Thyroid gland (tissue), 4 donors: ENCODE results near the gene MEAF6.

Source experiments
- CTCF ChIP-seq, 6 experiments: fragments of 200-600 bp in 3 of 6; fragments of 450-650 bp in 3 of 6; sonication (generic) in 3 of 6; IDR thresholded peaks; one replicate each; pipeline ENCODE4 v1.5.1; 2016 to 2019; ENCODE audit warnings: antibody characterized with exemption in 6 of 6, mild to moderate bottlenecking in 2 of 6, inconsistent platforms in 1 of 6, moderate library complexity in 1 of 6
- POLR2A ChIP-seq, 2 donors: fragments of 450-650 bp; IDR thresholded peaks; one replicate each; pipeline ENCODE4 v1.6.1; 2017; ENCODE audit warnings: antibody characterized with exemption in 2 of 2, mild to moderate bottlenecking in 2 of 2, moderate library complexity in 1 of 2

- no peak for TF ChIP-seq CTCF (IDR thresholded peaks at IDR 0.05)
- no peak for TF ChIP-seq POLR2A (IDR thresholded peaks at IDR 0.05)
Observed at GRCh38 chr1:37498872-37499617, 15.5 kb downstream of the MEAF6 start.
